C1 segment of cervical spinal cord (tissue), 14 donors: ENCODE measurements around the gene TTLL5.
A peak's percentile ranks its signal among the peaks of the same experiment; 100 is the strongest.

ENCODE experiments used
- DNase-seq, 14 donors: peaks; one replicate each; lab custom pipeline; 2025; lab: John Stamatoyannopoulos, UW

The TTLL5 gene

DNA sequence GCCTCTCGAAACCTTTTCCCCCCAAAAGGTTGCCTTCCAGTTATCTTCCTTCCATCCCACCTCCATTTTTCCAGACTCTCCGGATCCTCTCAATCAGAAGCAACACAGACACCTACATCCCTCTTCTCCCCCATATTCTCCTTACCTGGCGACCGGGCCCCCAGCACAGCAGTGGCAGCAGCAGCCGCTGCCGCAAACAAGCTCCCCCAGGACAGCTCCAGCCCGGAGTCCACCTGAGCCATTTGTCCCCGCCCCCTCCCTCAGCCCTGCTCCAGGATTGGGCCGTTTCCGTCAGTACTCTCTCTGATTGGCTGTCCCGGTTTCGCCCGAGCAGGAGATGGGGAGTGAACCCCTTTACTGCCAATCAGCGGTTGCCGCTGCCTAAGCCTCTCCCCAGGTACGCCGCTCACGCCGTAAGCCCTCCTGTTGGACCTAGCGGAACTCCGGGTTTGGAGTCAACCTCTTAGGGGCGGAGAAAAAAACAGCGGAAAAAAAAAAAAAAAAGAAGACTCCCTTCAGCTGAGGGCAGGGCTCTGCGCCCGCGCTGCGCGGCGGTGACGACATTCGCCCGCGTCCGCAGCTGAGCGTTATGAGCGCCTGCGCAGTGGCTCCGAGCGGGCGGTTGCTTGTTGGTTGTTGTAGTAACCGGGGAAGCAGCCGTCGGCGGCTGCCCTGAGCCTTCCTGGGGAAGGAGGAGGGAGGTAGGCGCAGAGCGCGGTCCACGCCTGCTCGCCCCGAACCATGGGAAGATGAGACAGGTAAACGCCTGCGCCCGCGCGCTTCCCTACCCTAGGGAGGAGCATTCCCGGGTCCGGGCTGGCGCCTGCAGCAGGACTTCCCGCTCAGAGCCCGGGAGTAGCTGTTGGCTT lies at the start of gene TTLL5, which contains the start of gene ERG28:
Gene TTLL5 (plus strand): TSS at position 617 of the 869 bp plus-strand sequence. CDS start 1,904 bp downstream, outside the sequence.
Gene ERG28 (minus strand): TSS at position 247 of the 869 bp plus-strand sequence. CDS start 3,374 bp downstream, outside the sequence.
- DNase-seq, result peak; percentile 68 to 100 (median 98)

DNA sequence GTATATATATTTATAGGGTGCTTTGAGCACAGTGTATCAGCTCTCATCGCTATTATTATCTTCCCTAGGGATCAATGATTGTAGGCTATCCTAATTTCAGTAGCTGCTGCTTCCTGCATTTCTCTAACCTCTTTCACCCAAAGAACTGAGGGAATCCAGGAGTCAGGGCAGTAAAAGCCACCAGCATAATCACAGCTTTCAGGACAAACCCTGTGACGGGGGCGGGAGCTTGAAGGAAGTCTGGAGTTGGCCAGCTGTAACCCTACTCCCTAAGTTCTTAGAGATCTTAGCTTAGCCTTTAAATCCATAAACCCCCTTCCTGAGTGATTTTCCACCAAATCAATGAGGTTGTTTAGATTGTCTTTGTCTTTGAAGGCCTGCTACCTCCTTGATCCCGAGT lies 48.9 kb upstream of the TTLL5 start:
- DNase-seq, result no peak

- no peak for DNase-seq
Observed at GRCh38 chr14:75614179-75614578, 46.9 kb upstream of the TTLL5 start.

DNA sequence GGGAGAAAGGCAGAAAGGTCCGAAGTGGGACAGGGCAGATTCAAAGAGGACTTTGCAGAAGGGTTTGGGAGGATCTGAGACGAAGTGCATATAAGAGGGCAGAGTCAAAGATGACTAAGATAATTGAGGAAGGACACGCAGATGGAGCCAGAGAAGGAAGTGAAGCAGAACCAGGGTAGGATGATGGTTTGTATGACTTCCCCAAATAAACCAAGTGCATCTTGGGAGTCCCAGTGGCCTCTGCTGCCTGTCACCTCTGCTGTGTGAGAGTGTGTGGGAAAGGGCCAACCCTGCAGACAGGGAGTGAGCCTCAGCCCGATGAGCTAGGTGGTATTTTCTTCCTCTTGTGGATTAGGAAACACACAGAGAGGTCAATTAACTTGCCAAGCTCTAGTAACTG lies 45.8 kb upstream of the TTLL5 start:
- peak in 6 of 14 donors; percentile 10 to 39 (median 20) for DNase-seq

GRCh38 chr14:75619548-75619947 lies 41.5 kb upstream of the TTLL5 start:
- DNase-seq, result no peak

DNA sequence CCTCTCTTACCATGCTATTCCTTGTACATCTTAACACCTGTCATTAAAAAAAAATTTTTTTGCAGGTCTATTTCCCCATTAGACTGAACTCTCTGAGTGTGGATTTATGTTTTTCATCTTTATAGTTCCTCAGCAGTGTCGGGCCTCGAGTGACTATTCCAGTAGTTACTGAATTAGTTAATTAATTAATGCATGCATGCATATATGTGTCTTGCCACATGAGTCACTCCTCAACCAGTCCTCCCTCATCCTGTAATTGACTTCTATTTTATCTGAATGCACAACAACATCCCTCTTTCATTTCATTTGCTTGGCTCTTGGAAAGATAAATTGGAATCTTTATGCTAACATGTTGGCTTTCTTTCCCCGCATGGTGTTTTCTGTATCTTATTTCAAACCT lies 36.0 kb upstream of the TTLL5 start:
- DNase-seq, result no peak

DNA sequence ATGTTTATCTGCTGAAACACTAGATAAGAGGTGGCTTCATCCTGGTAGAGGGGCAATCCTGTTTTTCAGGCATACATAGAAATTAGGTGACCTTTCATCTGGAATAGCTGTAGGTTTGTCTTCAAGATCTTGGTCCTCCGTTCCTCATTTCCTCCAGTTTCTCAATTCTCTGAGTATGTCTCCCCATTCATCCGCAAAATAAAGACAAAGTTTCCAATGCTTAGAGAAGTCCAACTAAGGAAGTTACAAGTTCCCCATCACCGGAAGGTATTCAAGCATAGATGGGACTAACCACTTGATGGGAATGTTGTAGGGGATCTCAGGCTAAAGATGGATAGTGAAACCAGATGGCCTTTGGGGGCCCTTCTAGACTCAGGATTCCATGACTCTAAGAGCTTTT lies 34.6 kb upstream of the TTLL5 start:
- DNase-seq, result no peak

DNA sequence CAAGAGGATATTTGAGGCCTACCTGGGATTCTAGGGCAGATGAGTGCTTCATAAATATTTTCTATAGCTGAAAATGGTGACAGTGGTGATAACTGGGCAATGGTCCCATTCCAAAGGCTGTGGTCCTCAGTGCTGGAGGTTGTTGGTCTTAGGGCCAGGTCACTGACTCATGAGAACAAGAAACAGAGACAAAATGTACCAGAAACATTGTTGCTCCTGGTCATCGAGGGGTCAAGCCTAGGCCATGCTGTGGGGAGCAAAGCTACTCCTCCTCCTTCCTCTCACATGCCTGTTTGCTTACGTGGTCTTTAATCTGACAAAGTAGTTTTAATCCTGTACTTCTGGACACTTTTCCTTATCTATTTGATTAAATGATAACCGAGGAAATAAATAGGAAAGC lies 34.2 kb upstream of the TTLL5 start:
- DNase-seq, result no peak

DNA sequence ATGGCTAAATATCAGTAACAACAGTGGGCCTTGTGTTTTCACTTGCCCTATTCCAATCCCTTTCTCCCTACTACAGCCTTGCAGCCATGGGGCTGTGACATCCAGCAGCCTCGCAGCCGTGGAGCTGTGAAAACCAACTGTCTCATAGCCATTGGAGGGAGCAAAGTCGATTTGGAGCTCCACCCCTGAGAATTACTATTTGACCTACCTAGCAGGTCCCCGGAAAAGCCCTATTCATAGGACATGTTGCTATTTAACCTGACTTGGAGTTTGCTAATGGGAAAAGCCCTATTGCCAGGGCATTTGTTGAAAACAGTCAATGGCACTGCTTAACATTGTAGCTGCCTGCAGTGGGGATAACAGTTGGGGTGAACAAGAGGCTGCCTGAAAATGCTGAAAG lies 33.6 kb upstream of the TTLL5 start:
- DNase-seq, result no peak

GRCh38 chr14:75628816-75629215 lies 32.2 kb upstream of the TTLL5 start:
- DNase-seq, result no peak

GRCh38 chr14:75630695-75631452 lies 30.2 kb upstream of the TTLL5 start:
- no peak for DNase-seq

DNA sequence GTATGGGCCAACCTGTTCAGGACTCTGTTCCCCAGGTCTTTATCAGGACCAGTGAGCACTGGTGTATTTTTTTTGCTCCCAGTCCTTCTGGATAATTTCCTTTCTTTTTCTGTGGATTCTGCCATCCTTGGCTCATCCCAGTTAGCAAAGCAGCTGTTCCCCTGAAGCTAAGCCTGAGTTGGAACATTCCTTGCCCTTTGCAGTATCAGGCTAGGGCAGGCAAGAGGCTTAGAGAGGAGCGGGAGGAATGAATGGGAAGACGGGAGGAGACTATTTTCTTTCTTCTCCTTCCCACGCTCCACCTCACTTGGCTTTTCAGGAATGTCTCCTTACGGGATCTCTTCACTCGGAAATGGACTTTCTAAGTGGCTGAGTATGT lies 29.6 kb upstream of the TTLL5 start:
- DNase-seq, result no peak

DNA sequence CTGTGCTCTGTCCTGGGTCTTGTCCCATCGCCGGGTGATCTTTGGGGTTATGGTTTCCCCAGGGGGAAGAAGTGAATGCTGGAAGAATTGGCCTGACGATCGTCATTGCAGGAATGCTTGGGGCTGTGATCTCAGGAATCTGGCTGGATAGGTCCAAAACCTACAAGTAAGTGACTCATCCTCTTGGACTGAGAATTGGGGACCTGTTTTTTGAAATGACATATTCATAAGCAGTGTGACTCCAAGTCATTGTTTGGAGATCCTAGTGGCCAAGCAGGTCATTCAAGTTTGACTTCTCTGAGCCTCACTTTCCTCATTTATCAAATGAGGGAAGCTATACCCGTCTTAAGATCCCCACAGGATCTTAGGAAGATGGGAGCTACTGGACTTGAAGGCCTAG lies 26.2 kb upstream of the TTLL5 start:
- DNase-seq, result no peak

GRCh38 chr14:75636100-75636692 lies 24.9 kb upstream of the TTLL5 start:
- DNase-seq, result peak in 12 of 14 donors; percentile 15 to 73 (median 30)

DNA sequence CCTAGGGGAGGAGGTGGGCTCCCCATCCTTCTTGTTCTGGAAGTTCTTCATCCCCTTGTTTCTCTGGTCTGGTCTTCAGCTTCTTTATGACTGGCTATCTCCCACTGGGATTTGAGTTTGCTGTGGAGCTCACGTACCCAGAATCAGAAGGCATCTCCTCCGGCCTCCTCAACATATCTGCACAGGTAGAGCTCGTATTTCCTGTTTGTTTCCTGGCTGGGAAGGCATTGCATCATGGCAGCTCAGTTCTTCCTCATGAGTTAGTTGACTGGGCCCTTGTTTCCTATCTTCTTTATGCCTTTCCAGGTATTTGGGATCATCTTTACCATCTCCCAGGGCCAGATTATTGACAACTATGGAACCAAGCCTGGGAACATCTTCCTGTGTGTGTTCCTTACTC lies 20.2 kb upstream of the TTLL5 start:
- DNase-seq, result no peak

- DNase-seq, result no peak
Observed at GRCh38 chr14:75643985-75644384, 17.1 kb upstream of the TTLL5 start.

DNA sequence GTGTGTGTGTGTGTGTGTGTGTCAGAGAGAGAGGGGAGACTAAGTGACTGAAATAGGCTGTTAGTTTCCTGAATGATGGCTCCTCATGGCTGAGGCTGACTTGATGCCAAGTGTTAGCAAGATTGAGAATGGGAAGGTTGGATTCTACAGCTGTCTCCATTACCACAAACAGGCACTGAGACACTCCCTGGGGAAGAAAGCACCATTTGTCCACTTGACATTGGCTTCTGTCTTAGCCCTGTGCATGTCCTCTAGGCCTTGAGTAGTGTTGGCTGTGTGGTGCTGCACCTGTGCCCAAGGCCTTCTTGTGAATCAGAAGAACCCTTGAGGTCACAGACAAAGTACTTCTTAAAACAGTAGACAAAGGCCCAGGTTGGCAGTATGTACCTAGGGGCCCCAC lies 16.0 kb upstream of the TTLL5 start:
- DNase-seq, result no peak

GRCh38 chr14:75646762-75647161 lies 14.3 kb upstream of the TTLL5 start:
- DNase-seq, result no peak

- no peak for DNase-seq
Observed at GRCh38 chr14:75647640-75648039, 13.4 kb upstream of the TTLL5 start.

- DNase-seq, result peak in 1 of 14 donors; percentile 2
Observed at GRCh38 chr14:75648066-75648838, 12.8 kb upstream of the TTLL5 start.

DNA sequence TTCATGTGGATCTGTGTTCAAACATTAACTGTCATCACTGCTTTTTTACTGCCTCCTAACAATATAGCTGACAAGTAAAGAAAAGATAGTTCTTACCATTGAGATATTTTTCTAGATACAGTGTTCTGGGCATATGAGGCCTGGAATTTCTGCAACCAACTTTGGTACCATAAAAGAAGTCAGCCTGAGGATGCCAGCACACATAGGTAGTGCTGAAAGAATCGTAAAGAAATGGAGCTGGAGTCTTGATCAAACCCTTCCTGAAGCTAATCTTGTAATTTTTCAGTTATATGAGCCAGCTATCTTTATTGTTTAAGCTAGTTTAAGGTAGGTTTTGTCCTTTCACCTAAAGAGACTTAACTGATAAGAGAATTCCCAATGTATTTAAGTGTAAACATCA lies 11.7 kb upstream of the TTLL5 start:
- DNase-seq, result no peak

DNA sequence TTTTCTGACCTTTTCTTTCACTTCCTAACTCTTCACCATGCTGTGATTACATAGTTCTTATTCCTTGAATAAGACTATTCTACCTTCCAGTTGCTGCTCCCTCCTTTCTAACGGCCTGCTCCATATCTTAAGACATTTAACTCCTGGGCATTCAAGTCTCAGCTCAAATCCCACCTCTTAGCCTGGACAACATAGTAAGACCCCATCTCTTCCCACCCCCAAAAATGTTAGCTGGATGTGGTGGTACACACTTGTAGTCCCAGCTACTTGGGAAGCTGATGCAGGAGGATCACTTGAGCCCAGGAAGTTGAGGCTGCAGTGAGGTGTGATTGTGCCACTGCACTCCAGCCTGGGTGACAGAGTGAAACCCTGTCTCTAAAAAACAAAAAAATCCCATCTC lies 11.3 kb upstream of the TTLL5 start:
- no peak for DNase-seq
